ENCODE data around the gene ARHGAP45.
A peak's percentile ranks its signal among the peaks of the same experiment; 100 is the strongest.

The ARHGAP45 gene

DNA sequence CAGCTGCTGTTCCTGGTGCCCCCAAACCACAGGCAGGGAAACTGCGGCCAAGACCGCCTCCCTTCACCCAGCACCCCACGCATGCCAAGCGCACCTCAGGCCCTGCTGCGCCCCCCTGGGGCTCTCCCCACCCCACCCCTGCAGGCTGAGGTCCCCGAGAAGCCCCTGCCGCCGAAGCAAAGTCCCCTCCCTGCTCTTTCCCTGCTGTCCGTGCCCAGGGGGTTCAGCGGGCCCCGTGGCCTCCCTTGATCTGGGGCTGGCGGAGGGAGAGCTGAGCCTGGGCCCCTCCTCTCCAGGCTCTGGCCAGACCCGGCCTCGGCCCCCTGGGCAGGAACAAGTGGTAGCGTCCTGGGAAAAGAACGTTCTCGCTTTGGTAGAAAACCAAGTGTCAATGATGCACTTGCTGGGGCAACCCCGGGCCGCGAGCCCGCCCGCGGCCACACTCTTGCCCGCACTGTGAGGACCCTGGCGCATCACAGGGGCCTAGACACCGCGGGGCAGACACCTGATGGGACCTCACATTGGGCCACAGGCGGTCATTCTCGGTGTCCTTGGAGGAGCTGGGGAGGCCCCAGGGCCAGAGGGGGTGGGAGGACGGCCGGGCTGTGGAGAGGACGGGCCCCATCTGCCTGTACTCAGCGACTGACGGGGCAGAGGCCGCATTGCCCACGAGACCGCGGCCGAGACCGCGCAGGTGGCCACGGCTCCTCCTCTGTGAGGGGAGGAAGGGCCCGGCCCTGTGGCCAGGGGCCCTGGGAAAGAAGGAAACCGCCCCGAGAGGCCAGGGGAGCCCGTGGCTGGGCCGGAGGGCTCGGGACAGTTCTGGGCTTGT, 65.8 kb downstream of the ARHGAP45 start:
- no peak for DNase-seq (ENCODE audit: low read depth)

DNA sequence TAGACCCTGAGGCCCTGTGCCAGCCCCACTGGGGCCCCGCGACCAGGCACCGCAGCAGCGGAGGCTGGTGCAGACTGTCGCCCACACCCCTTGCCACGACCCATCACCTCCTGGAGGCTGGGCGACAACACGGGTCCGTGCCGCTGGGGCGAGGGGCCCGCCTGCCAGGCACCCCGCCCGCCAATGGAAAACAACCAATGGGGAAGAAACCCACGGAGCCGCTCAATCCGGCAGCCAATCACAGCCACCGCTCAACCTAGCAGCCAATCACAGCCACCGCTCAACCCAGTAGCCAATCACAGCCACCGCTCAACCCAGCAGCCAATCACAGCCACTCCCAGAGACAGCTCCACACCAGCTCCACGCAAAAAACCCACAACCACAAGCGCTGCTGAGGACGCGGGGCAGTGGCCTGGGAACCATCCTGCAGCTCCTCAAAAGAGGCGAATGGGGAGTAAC, 66.5 kb downstream of the ARHGAP45 start:
- peak; percentile 72 for DNase-seq (ENCODE audit: low read depth)

DNA sequence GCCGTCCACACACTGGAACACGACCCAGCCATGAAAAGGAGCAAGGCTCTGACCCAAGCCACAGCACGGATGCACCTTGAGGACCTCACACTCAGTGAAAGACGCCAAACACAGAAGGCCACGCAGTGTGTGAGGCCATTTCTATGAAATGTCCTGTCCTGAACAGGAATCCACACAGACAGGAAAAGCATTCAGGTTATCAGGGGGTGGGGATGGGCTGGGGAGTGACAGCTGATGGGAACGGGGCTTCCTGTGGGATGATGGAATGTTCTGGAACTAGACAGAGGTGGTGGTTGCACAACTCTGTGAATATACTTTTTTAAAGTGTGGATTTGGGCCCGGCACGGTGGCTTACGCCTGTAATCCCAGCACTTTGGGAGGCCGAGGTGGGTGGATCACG, 67.5 kb downstream of the ARHGAP45 start:
- no peak for DNase-seq (ENCODE audit: low read depth)

GRCh38 chr19:1135454-1135853, 68.5 kb downstream of the ARHGAP45 start:
- no peak for DNase-seq (ENCODE audit: low read depth)

DNA sequence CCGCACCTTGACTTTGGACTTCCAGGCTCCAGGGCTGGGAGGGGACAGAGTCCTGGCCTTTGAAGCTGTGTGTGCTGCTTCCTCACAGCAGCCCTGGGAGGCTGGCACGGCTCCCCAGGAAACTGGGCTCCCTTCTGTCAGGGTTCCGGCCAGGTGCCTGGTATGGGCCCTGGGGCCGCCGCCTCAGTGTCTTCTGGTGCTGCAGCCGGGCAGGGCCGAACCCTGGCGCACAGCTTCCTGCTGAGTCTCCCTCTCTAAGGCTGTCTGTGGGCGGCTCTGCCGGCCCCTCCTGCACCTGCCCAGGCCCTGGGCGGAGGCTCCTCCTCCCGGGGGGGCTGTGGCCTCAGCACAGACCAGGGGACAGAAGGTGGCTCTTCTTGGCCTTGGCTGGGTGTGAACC, 69.2 kb downstream of the ARHGAP45 start:
- DNase-seq (ENCODE audit: low read depth), result no peak

All from stimulated activated CD8-positive, alpha-beta memory T cell treated with anti-CD3 and anti-CD28 coated beads, Interleukin-4, amount 100 ng/mL, for 24 hours (primary cell).